ENCODE data around the gene LHFPL2. TPM values are rescaled to one million over a fixed set of nuclear protein-coding genes. Genes with fewer than 3 reads are reported as not detected.

Gene LHFPL2
- total RNA-seq, 1 experiment from 2014 or later: 17.9 TPM

DNA sequence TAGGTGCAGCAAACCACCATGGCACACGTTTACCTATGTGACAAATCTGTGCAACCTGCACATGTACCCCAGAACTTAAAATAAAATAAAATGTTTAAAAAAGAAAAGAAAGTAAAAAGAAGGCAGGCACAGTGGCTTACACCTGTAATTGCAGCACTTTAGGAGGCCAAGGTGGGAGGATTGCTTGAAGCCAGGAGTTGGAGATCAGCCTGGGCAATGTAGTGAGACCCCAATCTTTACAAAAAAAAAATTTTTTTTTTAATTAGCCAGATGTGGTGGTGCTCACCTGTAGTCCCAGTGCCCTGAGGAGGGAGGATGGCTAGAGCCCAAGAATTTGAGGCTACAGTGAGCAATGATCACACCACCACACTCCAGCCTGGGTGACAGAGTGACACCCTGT lies 12.5 kb upstream of the LHFPL2 start:
- ATAC-seq (no peak), DNase-seq (ENCODE audit: low read depth, low spot score) (no peak)
- Histone ChIP-seq H4K20me1 (ENCODE audit: insufficient read depth) (no peaks in the 10 kb centered on the region), H3K4me2 (ENCODE audit: low read length) (no peak overlapping the region), H3K79me2 (ENCODE audit: insufficient read depth, low read length) (no peaks in the 10 kb centered on the region), H3K9me2 (ENCODE audit: insufficient read depth) (no peaks in the 10 kb centered on the region), H3K9me3 (ENCODE audit: control insufficient read depth in 1 of 2, insufficient read depth in 1 of 2, low read depth in 1 of 2, low read length in 2 of 2) (no peaks in the 10 kb centered on the region), H3K9ac (ENCODE audit: low read length) (no peak overlapping the region), H3K27me3 (ENCODE audit: insufficient read depth, low read length) (no peaks in the 10 kb centered on the region), H3K36me3 (ENCODE audit: control insufficient read depth in 1 of 2, insufficient read depth in 2 of 2, low read length in 2 of 2) (no peaks in the 10 kb centered on the region), H3K4me1 (ENCODE audit: control insufficient read depth in 1 of 2, insufficient read depth in 2 of 2, low read length in 2 of 2) (no peaks in the 10 kb centered on the region), H3K27ac (ENCODE audit: low read depth, low read length) (no peak overlapping the region), H3K4me3 (replicated peaks in 1 of 2; ENCODE audit: low read depth in 1 of 2, low read length in 2 of 2) (no peak overlapping the region), H2AFZ (ENCODE audit: low read depth, low read length, poor library complexity, severe bottlenecking) (no peak overlapping the region)
- no peak for TF ChIP-seq EZH2phosphoT487 (IDR thresholded peaks at IDR 0.05; ENCODE audit: borderline replicate concordance)
- TF ChIP-seq EGR1 (IDR thresholded peaks at IDR 0.05; ENCODE audit: low read depth): no peak
- no peak for TF ChIP-seq ZFX (IDR thresholded peaks at IDR 0.05)
- TF ChIP-seq REST (IDR thresholded peaks at IDR 0.05; ENCODE audit: low read depth): no peak
- TF ChIP-seq SIN3A (IDR thresholded peaks at IDR 0.05; ENCODE audit: low read depth): no peak
- no peak for TF ChIP-seq CBX3 (IDR thresholded peaks at IDR 0.05; ENCODE audit: low read depth)
- TF ChIP-seq ZNF274 (IDR thresholded peaks at IDR 0.05; ENCODE audit: low read depth, low read length): no peak
- no peak for TF ChIP-seq TCF7L2 (IDR thresholded peaks at IDR 0.05; ENCODE audit: borderline replicate concordance, extremely low read depth, insufficient read depth, insufficient read length)
- TF ChIP-seq JUND (IDR thresholded peaks at IDR 0.05): no peak
- no peak for TF ChIP-seq CEBPB (IDR thresholded peaks at IDR 0.05; ENCODE audit: low read depth)
- TF ChIP-seq ATF3 (IDR thresholded peaks at IDR 0.05): no peak
- TF ChIP-seq POLR2A (IDR thresholded peaks at IDR 0.05; ENCODE audit: borderline replicate concordance, extremely low read depth, insufficient read depth, insufficient read length): no peak
- no peak for TF ChIP-seq EZH2 (IDR thresholded peaks at IDR 0.05)
- TF ChIP-seq RAD21 (IDR thresholded peaks at IDR 0.05; ENCODE audit: low read depth): no peak
- TF ChIP-seq, protein P1, sequence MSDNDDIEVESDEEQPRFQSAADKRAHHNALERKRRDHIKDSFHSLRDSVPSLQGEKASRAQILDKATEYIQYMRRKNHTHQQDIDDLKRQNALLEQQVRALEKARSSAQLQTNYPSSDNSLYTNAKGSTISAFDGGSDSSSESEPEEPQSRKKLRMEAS (IDR thresholded peaks at IDR 0.05): no peak
- TF ChIP-seq ELF1 (IDR thresholded peaks at IDR 0.05; ENCODE audit: borderline replicate concordance, low read depth): no peak
- no peak for TF ChIP-seq FOSL1 (IDR thresholded peaks at IDR 0.05; ENCODE audit: low read depth)
- ChIA-PET POLR2A (no interaction called here), RAD21 (ENCODE audit: low non-redundant PET in 1 of 2, low total read pairs in 2 of 2, uncharacterized antibody in 2 of 2, unreplicated experiment in 2 of 2) (no interaction called here), CTCF (no interaction called here)
- intact Hi-C loops (cut with micrococcal nuclease): no loop called here
- BruUV-seq (replicated peaks): no TSS peak
